Raji (cell line): ENCODE measurements around the gene ACTMAP.

Source experiments
- POLR2A ChIP-seq: IDR thresholded peaks from 2 replicates; pipeline ENCODE4 v1.6.1; 2011; ENCODE audit warnings: low read depth, low read length, control low read depth; ENCODE audit not compliant: insufficient read depth

The ACTMAP gene

GRCh38 chr19:40750058-40750873 is at the start of gene ACTMAP:
Gene ACTMAP, minus strand, starts transcription at chr19:40750477. Its CDS starts 674 bp downstream, at chr19:40749803.
- TF ChIP-seq POLR2A: peak; percentile 40; the same call in 1 of the 2 replicates

GRCh38 chr19:40799558-40800338 is 49.5 kb upstream of the ACTMAP start:
- TF ChIP-seq POLR2A: peak; percentile 18; the same call in 1 of the 2 replicates

DNA sequence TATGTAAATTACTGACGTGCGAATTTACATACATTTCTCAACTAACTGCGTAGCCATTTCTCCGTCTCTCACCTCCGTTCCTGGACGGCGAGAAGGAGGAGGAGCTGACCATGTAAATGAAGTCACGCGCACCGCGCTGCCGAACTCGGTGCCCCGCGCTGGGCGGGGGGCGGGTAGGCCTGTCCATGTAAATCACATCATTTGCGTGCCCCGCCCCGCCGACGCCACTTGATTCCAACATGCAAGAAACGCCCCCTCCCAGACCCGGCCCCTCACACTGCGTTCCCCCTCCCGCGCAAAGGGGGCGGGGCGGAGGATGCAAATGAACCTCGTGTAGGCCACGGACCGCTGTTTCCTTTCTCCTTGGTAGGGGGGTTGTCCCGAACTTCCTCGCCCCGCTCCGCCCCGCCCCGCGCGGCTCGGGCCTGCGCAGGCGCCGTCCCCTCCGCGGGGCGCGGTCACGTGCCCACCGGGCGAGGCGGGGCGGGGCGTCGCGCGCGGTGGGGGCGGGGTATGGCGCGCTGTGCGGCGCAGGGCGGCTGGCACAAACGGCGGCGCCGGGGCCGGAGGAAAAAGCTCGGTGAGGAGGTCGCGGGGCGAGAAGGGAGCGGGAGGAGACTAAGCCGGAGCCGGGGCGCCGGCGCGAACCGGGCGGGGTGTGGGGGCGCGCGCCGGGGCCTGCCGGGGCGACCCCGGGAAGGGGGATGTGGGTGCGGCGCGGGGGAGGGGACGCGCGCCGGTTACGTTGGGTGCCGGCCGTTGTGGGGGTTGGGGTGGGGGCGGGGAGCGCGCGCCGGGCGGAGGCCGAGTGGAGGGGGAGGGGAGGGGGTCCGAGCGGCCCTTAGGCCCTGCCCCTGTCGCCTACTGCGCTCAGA is 48.6 kb upstream of the ACTMAP start, which contains the start of gene EGLN2:
TSS of gene EGLN2 (plus strand) at position 509 of the 875 bp plus-strand sequence. CDS start 1,382 bp downstream, outside the sequence.
- peak; percentile 34; the same call in 1 of the 2 replicates for TF ChIP-seq POLR2A

DNA sequence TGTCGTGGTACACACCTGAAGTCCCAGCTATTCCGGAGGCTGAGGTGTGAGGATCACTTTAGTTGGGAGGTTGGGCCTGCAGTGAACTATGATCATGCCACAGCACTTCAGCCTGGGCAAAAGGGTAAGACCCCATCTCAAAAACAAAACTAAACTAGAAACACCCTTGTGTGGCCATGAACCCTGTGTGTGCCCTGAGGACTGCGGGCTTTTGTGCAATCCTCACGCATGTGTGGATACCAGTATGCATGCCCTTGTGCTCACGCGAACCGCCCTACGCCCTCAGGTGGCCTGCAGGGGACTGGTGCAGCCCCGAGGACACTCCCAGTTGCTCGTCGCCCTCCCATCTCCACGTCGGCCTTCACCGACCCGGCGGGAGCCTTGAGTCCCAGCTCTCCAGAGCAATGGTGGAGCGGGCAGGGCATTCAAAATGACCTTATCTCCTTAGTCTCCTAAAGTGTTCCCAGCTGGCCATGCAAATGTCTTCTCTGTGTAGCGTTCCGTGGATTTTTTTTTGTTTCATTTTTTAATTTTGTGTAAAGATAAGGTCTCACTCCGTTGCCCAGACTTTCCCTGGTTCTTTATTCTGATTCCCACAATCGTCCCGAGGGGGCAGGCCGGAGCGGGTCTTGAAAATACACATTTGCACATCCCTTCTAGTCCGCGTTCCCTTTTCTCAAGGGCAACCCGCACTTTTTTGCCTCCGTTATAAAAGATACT is 47.8 kb upstream of the ACTMAP start:
- TF ChIP-seq POLR2A: peak; percentile 80

- TF ChIP-seq POLR2A: no peak
Measured at GRCh38 chr19:40797166-40797962, 47.1 kb upstream of the ACTMAP start.

- no peak for TF ChIP-seq POLR2A
Measured at GRCh38 chr19:40791996-40792395, 41.7 kb upstream of the ACTMAP start.

DNA sequence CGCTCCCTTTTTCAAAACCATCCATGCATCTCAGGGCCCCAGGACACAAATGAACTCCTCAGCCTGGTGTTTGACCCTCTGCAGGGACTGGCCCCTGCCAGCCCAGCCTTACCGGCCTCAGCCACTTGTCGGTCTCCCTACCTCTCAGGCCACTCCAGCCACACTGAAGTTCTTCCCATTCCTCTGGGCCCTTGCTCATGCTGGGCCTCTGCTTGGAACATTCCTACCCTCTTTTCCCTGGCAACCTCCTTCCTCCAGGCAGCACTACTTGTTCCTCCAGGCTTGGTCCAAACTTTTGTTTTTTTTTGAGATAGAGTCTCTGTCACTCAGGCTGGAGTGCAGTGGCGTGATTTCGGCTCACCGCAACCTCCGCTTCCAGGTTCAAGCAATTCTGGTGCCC is 41.1 kb upstream of the ACTMAP start:
- no peak for TF ChIP-seq POLR2A

DNA sequence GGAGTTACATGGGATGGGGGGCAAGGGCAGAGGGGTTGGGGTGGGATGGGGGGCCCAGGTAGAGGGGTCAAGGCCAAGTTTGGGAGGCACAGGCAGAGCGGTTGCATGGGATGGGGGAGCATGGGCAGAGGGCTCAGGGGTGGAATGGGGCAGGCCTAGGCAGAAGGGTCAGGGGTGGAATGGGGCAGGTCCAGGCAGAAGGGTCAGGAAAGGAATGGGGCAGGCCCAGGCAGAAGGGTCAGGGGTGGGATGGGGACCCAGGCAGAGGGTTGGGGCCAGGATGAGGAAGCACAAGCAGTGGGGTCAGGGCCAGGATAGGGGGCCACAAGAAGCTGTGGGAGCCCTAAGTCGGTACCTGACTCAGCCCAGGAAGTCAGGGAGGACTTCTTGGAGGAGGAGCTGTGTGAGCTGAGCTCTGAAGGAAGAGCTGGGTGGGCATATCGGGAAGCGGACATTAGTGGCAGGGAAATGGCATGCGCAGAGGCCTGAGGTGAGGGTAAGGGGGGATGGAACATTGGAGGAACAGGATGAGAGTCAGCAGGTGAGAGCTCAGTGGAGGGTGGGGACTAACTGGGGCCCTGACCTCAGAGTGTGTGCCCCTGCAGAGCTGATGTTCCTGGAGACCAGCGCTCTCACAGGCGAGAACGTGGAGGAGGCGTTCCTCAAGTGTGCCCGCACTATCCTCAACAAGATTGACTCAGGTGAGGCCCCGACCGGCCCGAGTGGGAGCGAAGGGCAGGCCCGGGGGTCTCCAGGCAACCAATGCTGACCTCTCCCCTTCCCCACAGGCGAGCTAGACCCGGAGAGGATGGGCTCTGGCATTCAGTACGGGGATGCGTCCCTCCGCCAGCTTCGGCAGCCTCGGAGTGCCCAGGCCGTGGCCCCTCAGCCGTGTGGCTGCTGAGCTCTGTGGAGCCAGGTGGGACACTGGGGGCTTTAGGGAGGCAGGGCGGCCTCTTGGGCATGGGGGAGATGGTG is 36.1 kb upstream of the ACTMAP start:
- TF ChIP-seq POLR2A: no peak

- TF ChIP-seq POLR2A: no peak
Measured at GRCh38 chr19:40785526-40785925, 35.2 kb upstream of the ACTMAP start.

- TF ChIP-seq POLR2A: no peak
Measured at GRCh38 chr19:40783711-40784110, 33.4 kb upstream of the ACTMAP start.

DNA sequence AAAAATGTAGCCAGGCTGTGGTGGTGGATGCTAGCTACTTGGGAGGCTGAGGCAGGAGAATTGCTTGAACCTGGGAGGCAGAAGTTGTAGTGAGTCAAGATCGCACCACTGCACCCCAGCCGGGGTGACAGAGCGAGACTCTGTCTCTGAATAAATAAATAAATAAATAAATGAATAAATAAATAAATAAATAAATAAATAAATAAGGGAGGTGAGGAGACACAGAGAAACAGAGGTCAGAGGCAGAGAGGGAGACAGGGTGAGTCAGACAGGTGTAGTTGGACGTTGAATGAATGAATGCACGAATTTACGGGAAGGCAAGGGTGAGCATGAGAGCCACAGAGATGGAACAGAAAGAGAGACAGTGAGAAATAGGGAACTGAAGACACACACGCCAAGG is 30.9 kb upstream of the ACTMAP start:
- TF ChIP-seq POLR2A: no peak

- TF ChIP-seq POLR2A: no peak
Measured at GRCh38 chr19:40780582-40780981, 30.3 kb upstream of the ACTMAP start.
